Measurements from ENCODE around the gene EME1. TPM values are rescaled to one million over a fixed set of nuclear protein-coding genes. Genes with fewer than 3 reads are reported as not detected.

The EME1 gene
- total RNA-seq, 4 donors from 2014 or later: 1.7 to 3.4 TPM; not detected in 2

- no peaks in the 10 kb centered on the region for H3K36me3 ChIP-seq
- H3K9me3 ChIP-seq: no peaks in the 10 kb centered on the region
- H3K27me3 ChIP-seq: no peaks in the 10 kb centered on the region
- H3K4me1 ChIP-seq: no peaks in the 10 kb centered on the region
- TF ChIP-seq, protein P1, sequence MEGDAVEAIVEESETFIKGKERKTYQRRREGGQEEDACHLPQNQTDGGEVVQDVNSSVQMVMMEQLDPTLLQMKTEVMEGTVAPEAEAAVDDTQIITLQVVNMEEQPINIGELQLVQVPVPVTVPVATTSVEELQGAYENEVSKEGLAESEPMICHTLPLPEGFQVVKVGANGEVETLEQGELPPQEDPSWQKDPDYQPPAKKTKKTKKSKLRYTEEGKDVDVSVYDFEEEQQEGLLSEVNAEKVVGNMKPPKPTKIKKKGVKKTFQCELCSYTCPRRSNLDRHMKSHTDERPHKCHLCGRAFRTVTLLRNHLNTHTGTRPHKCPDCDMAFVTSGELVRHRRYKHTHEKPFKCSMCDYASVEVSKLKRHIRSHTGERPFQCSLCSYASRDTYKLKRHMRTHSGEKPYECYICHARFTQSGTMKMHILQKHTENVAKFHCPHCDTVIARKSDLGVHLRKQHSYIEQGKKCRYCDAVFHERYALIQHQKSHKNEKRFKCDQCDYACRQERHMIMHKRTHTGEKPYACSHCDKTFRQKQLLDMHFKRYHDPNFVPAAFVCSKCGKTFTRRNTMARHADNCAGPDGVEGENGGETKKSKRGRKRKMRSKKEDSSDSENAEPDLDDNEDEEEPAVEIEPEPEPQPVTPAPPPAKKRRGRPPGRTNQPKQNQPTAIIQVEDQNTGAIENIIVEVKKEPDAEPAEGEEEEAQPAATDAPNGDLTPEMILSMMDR (IDR thresholded peaks at IDR 0.05): no peak
- no peak for TF ChIP-seq POLR2A (IDR thresholded peaks at IDR 0.05)
- no peak overlapping the region for H3K27ac ChIP-seq
- no peak overlapping the region for H3K4me3 ChIP-seq
- intact Hi-C loops (cut with DNase I; ENCODE audit: low total_unique reads): no loop called here
- DNase-seq: no peak
Measured at GRCh38 chr17:50380369-50381259, 7.6 kb downstream of the EME1 start.

DNA sequence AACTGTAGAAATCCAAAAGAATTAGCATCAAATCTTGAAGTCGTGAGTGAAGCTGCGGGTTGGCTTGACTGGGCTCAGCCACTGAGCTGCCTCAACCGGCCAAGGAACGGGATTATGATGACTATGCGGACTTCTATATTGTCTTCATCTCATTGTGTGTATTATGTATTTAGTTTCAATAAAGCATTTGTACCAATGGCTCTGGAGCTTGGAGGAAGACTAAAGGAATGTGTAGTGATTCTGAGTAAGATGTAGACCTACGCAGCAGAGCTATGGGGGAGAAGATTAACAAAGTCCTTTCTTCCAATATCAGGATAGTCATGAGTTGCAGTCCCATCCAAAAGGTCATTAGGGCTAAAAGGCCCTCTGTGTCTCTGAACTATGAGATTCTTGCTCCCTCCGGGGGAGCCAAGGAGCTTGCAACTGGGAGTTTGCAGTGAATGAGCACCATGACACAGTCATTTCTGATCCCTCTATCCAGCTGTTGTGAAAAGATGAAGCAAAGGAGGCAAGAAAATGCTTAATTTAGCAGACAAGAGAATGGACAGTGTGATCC, 8.3 kb downstream of the EME1 start:
- Histone ChIP-seq H3K27ac (no peak overlapping the region), H3K4me1 (no peaks in the 10 kb centered on the region), H3K27me3 (no peaks in the 10 kb centered on the region), H3K36me3 (no peaks in the 10 kb centered on the region), H3K9me3 (no peaks in the 10 kb centered on the region), H3K4me3 (no peak overlapping the region)
- no peak for DNase-seq
- TF ChIP-seq, protein P1 (IDR thresholded peaks at IDR 0.05): no peak
- no peak for TF ChIP-seq POLR2A (IDR thresholded peaks at IDR 0.05)
- intact Hi-C loops (cut with DNase I; ENCODE audit: low total_unique reads): no loop called here

DNA sequence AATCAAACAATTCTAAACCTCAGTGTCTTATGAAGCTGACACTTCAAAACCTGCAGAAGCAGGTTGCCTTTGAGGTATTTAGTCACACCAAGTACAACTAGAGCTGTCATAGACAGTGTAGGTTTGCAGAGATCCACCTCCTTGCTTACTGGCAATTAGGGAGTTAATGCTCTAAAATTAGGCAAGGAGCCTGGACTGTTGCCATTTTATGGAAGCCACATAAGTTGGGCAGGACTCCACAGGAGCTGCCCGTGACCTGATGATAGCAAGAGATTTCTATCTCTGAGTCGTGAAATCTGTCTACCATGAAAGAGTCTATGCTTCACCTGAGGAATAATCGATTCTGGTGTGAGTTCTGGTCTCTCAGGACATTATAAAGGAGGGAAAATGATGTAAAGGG, 8.9 kb downstream of the EME1 start:
- DNase-seq: no peak
- intact Hi-C loops (cut with DNase I; ENCODE audit: low total_unique reads): no loop called here
- Histone ChIP-seq H3K27ac (no peak overlapping the region), H3K27me3 (no peaks in the 10 kb centered on the region), H3K36me3 (no peaks in the 10 kb centered on the region), H3K9me3 (no peaks in the 10 kb centered on the region), H3K4me3 (no peak overlapping the region), H3K4me1 (no peaks in the 10 kb centered on the region)
- TF ChIP-seq, protein P1 (IDR thresholded peaks at IDR 0.05): no peak
- no peak for TF ChIP-seq POLR2A (IDR thresholded peaks at IDR 0.05)

- no peak overlapping the region for H3K4me3 ChIP-seq
- H3K9me3 ChIP-seq: no peaks in the 10 kb centered on the region
- H3K4me1 ChIP-seq: no peaks in the 10 kb centered on the region
- H3K27me3 ChIP-seq: no peaks in the 10 kb centered on the region
- no peak for DNase-seq
- no peaks in the 10 kb centered on the region for H3K36me3 ChIP-seq
- TF ChIP-seq, protein P1 (IDR thresholded peaks at IDR 0.05): no peak
- no peak for TF ChIP-seq POLR2A (IDR thresholded peaks at IDR 0.05)
- H3K27ac ChIP-seq: no peak overlapping the region
- intact Hi-C loops (cut with DNase I; ENCODE audit: low total_unique reads): no loop called here
Measured at GRCh38 chr17:50382931-50383330, 9.9 kb downstream of the EME1 start.

- TF ChIP-seq, protein P1 (IDR thresholded peaks at IDR 0.05): no peak
- no peak for TF ChIP-seq POLR2A (IDR thresholded peaks at IDR 0.05)
- Histone ChIP-seq H3K27ac (no peak overlapping the region), H3K27me3 (no peaks in the 10 kb centered on the region), H3K9me3 (no peaks in the 10 kb centered on the region), H3K36me3 (no peaks in the 10 kb centered on the region), H3K4me3 (no peak overlapping the region), H3K4me1 (no peaks in the 10 kb centered on the region)
- DNase-seq: no peak
- intact Hi-C loops (cut with DNase I; ENCODE audit: low total_unique reads): no loop called here
Measured at GRCh38 chr17:50386510-50386909, 13.5 kb downstream of the EME1 start.

All from uterus (tissue), 4 donors.